Fibroblast of lung (primary cell): ENCODE data around the gene ATG13. TPM values are rescaled to one million over a fixed set of nuclear protein-coding genes. Genes with fewer than 3 reads are reported as not detected.

Experiments used
- DNase-seq, 2 donors: peaks; one replicate each; pipeline versions ENCODE4 v3.0.0 to v3.0.0-alpha.2; 2010; ENCODE audit warnings: low read depth in 2 of 2
- H2AFZ ChIP-seq: 2 replicates; pipeline ENCODE4 v1.5.1; 2012; ENCODE audit warnings: low read length, control low read depth, inconsistent platforms
- H3K27ac ChIP-seq: 2 replicates; pipeline ENCODE4 v1.5.1; 2011; ENCODE audit warnings: low read length, control low read depth; ENCODE audit not compliant: insufficient read depth
- H3K27me3 ChIP-seq: 2 replicates; pipeline ENCODE4 v1.5.1; 2011; ENCODE audit warnings: mild to moderate bottlenecking, low read length; ENCODE audit not compliant: control insufficient read depth, insufficient read depth
- H3K36me3 ChIP-seq: 2 replicates; pipeline ENCODE4 v1.5.1; 2011; ENCODE audit warnings: low read length; ENCODE audit not compliant: control insufficient read depth, insufficient read depth
- H3K4me1 ChIP-seq: 2 replicates; pipeline ENCODE4 v1.5.1; 2011; ENCODE audit warnings: low read length; ENCODE audit not compliant: control insufficient read depth, insufficient read depth; ENCODE audit errors: extremely low read depth
- H3K4me2 ChIP-seq: 2 replicates; pipeline ENCODE4 v1.5.1; 2011; ENCODE audit warnings: low read length, control low read depth; ENCODE audit not compliant: insufficient read depth; ENCODE audit errors: extremely low read depth
- H3K4me3 ChIP-seq, 4 experiments: fragments of 200-600 bp in 1 of 4; sonication (generic) in 1 of 4; replicated peaks in 1 of 4; 2 replicates each; pipeline ENCODE4 v1.5.1; 2011 to 2016; ENCODE audit warnings: low read length in 4 of 4, low read depth in 3 of 4, mild to moderate bottlenecking in 3 of 4, control low read depth in 2 of 4, inconsistent platforms in 1 of 4, mixed read lengths in 1 of 4; ENCODE audit not compliant: insufficient read depth in 1 of 4; ENCODE audit errors: control extremely low read depth in 1 of 4
- H3K79me2 ChIP-seq: 2 replicates; pipeline ENCODE4 v1.5.1; 2012; ENCODE audit warnings: mild to moderate bottlenecking, low read length, inconsistent platforms; ENCODE audit not compliant: control insufficient read depth, insufficient read depth
- H3K9ac ChIP-seq: 2 replicates; pipeline ENCODE4 v1.5.1; 2011; ENCODE audit warnings: mild to moderate bottlenecking, low read length, control low read depth; ENCODE audit not compliant: insufficient read depth
- H3K9me3 ChIP-seq: 2 replicates; pipeline ENCODE4 v1.5.1; 2012; ENCODE audit warnings: low read depth, low read length; ENCODE audit not compliant: control insufficient read depth, insufficient read depth
- H4K20me1 ChIP-seq: 2 replicates; pipeline ENCODE4 v1.5.1; 2011; ENCODE audit warnings: low read length; ENCODE audit not compliant: control insufficient read depth, insufficient read depth; ENCODE audit errors: extremely low read depth
- EZH2 ChIP-seq: IDR thresholded peaks from 2 replicates; pipeline ENCODE4 v1.5.1; 2012; ENCODE audit warnings: low read length, control low read depth, mild to moderate bottlenecking; ENCODE audit errors: missing control alignments
- polyA plus RNA-seq, 2 donors: library from polyadenylated mRNA; depleted of rRNA in 1 of 2; stranded (reverse) in 1 of 2; unstranded in 1 of 2; fragments of >200 nt; gene quantifications; 2 replicates each; pipeline ENCODE4 v1.2.1, GENCODE V29; 2011 to 2012; ENCODE audit warnings: missing spikeins in 1 of 2
- total RNA-seq: library from RNA; depleted of rRNA; stranded (reverse); fragments of >200 nt; gene quantifications from 2 replicates; pipeline ENCODE4 v1.2.1, GENCODE V29; 2014
- TF ChIP-seq, protein P1 (sequence below), 2 donors: IDR thresholded peaks in 1 of 2; conservative IDR thresholded peaks in 1 of 2; 1 replicate in 1 of 2; 2 replicates in 1 of 2; pipeline ENCODE4 v1.5.1; 2011 to 2012; ENCODE audit warnings: low read length in 2 of 2, control low read depth in 1 of 2, inconsistent platforms in 1 of 2, low read depth in 1 of 2, mild to moderate bottlenecking in 1 of 2

ATG13 gene
- total and polyA plus RNA-seq, 2 donors (not counting 1 experiment from before 2014, with no cell fraction given), result 44.9 to 67.4 TPM

DNA sequence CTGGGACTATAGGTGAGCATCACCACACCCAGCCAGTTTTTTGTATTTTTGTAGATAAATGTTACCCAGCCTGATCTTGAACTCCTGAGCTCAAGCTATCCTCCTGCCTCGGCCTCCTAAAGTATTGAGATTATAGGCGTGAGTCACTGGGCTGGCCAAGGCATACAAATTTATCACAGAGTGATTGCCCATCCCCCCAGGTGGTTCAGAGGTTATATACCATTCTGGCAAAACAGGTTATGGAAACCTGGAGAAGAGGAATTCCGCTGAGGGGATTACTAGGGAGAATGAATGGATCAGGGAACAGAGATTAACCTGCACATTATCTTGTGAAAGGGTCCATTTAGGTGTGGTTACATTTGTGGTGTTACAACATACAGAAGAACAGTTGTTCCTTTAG, 8.1 kb downstream of the ATG13 start:
- H2AFZ ChIP-seq, result no peak overlapping the region
- no peak overlapping the region for H3K9ac ChIP-seq
- no peak overlapping the region for H3K4me3 ChIP-seq
- no peak for TF ChIP-seq EZH2
- TF ChIP-seq, protein P1, sequence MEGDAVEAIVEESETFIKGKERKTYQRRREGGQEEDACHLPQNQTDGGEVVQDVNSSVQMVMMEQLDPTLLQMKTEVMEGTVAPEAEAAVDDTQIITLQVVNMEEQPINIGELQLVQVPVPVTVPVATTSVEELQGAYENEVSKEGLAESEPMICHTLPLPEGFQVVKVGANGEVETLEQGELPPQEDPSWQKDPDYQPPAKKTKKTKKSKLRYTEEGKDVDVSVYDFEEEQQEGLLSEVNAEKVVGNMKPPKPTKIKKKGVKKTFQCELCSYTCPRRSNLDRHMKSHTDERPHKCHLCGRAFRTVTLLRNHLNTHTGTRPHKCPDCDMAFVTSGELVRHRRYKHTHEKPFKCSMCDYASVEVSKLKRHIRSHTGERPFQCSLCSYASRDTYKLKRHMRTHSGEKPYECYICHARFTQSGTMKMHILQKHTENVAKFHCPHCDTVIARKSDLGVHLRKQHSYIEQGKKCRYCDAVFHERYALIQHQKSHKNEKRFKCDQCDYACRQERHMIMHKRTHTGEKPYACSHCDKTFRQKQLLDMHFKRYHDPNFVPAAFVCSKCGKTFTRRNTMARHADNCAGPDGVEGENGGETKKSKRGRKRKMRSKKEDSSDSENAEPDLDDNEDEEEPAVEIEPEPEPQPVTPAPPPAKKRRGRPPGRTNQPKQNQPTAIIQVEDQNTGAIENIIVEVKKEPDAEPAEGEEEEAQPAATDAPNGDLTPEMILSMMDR (conservative IDR thresholded peaks at IDR 0.05 in 1 of 2, IDR thresholded peaks at IDR 0.05 in 1 of 2; ENCODE audit: low read depth in 1 of 2, low read length in 2 of 2), result no peak
- H4K20me1 ChIP-seq, result no peaks in the 10 kb centered on the region
- H3K79me2 ChIP-seq, result peaks cover 4% of the 10 kb centered on the region
- no peaks in the 10 kb centered on the region for H3K4me1 ChIP-seq
- DNase-seq, result no peak
- no peaks in the 10 kb centered on the region for H3K9me3 ChIP-seq
- no peak overlapping the region for H3K27ac ChIP-seq
- no peak overlapping the region for H3K4me2 ChIP-seq
- peaks cover 6% of the 10 kb centered on the region for H3K36me3 ChIP-seq
- H3K27me3 ChIP-seq, result no peaks in the 10 kb centered on the region

- Histone ChIP-seq H3K27ac (no peak overlapping the region), H3K36me3 (peaks cover 4% of the 10 kb centered on the region), H3K4me1 (no peaks in the 10 kb centered on the region), H4K20me1 (no peaks in the 10 kb centered on the region), H3K27me3 (no peaks in the 10 kb centered on the region), H3K9me3 (no peaks in the 10 kb centered on the region), H2AFZ (no peak overlapping the region), H3K4me3 (no peak overlapping the region), H3K4me2 (no peak overlapping the region), H3K79me2 (no peaks in the 10 kb centered on the region), H3K9ac (no peak overlapping the region)
- TF ChIP-seq, protein P1 (conservative IDR thresholded peaks at IDR 0.05 in 1 of 2, IDR thresholded peaks at IDR 0.05 in 1 of 2; ENCODE audit: low read depth in 1 of 2, low read length in 2 of 2), result no peak
- no peak for TF ChIP-seq EZH2
- DNase-seq, result no peak
Observed at GRCh38 chr11:46628961-46629360, 11.6 kb downstream of the ATG13 start.

DNA sequence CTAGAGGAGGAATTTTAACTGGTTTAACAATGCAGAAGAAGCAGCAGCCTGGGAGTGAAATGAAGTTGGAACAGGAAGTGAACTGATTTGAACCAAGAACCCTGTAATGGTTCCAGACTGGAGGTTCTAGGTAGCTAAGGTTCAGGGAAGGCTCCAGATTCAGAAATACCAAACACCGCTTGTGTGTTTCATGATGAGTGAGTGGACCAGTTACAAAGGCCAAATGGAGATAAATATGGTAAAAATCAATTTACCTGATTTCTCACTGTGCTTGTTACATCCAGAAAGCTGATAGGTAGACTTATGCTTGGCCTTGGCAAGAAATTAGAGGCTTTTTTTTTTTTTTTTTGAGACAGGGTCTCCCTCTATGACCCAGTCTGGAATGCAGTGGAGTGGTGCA, 12.9 kb downstream of the ATG13 start:
- no peak overlapping the region for H2AFZ ChIP-seq
- no peak overlapping the region for H3K9ac ChIP-seq
- H3K27me3 ChIP-seq, result no peaks in the 10 kb centered on the region
- no peaks in the 10 kb centered on the region for H3K4me1 ChIP-seq
- no peak for DNase-seq
- H3K9me3 ChIP-seq, result no peaks in the 10 kb centered on the region
- no peak overlapping the region for H3K27ac ChIP-seq
- no peaks in the 10 kb centered on the region for H3K79me2 ChIP-seq
- no peak overlapping the region for H3K4me3 ChIP-seq
- TF ChIP-seq, protein P1 (conservative IDR thresholded peaks at IDR 0.05 in 1 of 2, IDR thresholded peaks at IDR 0.05 in 1 of 2; ENCODE audit: low read depth in 1 of 2, low read length in 2 of 2), result no peak
- TF ChIP-seq EZH2, result no peak
- peaks cover 4% of the 10 kb centered on the region for H3K36me3 ChIP-seq
- H3K4me2 ChIP-seq, result no peak overlapping the region
- H4K20me1 ChIP-seq, result no peaks in the 10 kb centered on the region
